HG02763 (cell line): ENCODE results near the gene DOCK7.
"Not testable (repeated sequence)": the region's sequence is repeated elsewhere in the genome, so short reads cannot be mapped to it uniquely, and the experiment has no call there.

Experiments
- ATAC-seq: cut with Tn5 transposase; IDR thresholded peaks from one replicate; pipeline ENCODE4 v1.9.1; 2021; ENCODE audit warnings: mild to moderate bottlenecking, moderate library complexity; ENCODE audit not compliant: unreplicated experiment

The DOCK7 gene

GRCh38 chr1:62698161-62698560 is 10.0 kb upstream of the DOCK7 start:
- not testable (repeated sequence) for ATAC-seq

DNA sequence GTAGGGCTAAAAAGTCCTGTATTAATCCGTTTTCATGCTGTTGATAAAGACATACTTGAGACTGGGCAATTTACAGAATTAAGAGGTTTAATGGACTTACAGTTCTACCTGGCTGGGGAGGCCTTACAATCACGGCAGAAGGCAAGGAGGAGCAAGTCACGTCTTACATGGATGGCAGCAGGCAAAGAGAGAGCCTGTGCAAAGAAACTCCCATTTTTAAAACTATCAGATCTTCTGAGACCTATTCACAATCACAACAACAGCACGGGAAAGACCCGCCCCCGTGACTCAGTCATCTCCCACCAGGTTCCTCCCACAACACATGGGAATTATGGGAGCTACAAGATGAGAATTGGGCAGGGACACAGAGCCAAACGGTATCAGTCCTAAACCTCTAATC is 6.3 kb upstream of the DOCK7 start:
- not testable (repeated sequence) for ATAC-seq

DNA sequence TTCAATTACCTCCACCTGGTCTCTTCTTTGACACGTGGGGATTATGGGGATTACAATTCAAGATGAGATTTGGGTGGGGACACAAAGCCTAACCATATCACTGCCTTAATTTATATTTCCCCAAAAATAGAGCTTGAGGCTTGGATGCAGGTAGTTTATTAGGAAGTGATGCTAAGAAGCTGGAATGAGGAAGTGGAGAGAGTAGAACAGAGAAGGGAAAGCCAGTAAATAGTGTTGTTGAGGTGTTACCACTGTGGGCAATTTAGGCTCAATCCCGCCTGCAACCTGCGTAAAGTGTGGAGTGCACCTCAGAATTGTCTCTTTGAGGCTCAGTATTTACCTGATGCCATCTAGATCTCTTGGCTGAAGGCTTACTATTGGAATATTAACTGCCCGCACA is 4.9 kb upstream of the DOCK7 start:
- no peak for ATAC-seq

DNA sequence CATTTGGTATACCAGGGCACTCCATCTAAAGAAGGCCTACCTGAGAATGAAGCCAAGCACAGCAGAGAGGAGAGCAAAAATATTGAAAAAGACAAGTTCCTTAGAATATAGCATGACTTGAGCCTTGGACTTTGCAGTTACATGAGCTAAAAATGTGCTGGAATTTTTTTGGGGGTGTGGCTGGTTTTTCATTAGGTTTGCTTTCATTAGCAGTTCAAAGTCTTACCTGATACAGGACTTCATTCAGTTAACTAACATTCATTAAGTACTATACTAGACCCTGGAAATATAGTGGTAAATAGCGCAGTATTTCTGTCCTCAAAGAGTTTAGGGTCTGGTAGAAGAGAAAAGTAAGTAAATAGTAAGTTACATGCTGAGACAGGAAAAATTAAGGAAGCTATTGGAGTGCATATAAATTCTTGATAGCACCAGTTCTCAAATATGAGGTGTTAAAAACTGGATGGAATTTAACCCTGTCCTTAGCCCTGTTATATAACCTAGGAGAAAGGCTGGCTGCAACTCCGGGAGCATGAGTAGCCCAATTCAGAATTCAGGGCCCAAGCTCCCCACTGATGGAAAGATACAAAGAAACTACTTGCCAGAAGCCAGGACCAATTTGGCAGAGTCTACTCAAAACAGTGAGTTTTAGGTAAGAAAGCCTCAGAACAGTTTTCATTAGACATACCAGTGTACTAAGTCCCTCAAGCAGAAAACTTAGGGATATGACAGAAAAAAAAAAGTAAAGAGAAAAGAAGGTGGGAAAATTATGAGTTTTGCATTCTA is 3.1 kb upstream of the DOCK7 start:
- no peak for ATAC-seq

GRCh38 chr1:62689524-62689923 is 1.3 kb upstream of the DOCK7 start:
- ATAC-seq = no peak

- peak; percentile 3 for ATAC-seq
These were observed 500 bp upstream of the DOCK7 start for GRCh38 chr1:62688687-62689085.

GRCh38 chr1:62687421-62687902 is 724 bp downstream of the DOCK7 start:
- peak; percentile 27 for ATAC-seq

DNA sequence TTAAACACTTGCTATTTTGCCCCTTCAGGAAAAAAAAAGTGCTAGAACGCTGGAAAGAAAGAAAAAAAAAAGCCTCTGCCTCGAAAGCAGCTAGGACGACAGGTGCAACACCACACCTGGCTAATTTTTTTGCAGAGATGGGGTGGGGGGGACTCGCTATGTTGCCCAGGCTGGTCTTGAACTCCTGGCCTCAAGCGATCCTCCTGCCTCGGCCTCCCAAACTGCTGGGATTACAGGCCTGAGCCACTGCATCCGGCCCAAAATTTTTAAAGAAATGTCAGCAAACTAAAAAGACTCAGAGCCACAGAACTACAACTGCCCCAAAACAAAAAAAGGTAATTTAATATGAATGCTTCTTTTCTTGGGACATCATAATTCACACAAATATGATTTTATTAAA is 1.4 kb downstream of the DOCK7 start:
- ATAC-seq = no peak

GRCh38 chr1:62685431-62685859 is 2.7 kb downstream of the DOCK7 start:
- no peak for ATAC-seq

DNA sequence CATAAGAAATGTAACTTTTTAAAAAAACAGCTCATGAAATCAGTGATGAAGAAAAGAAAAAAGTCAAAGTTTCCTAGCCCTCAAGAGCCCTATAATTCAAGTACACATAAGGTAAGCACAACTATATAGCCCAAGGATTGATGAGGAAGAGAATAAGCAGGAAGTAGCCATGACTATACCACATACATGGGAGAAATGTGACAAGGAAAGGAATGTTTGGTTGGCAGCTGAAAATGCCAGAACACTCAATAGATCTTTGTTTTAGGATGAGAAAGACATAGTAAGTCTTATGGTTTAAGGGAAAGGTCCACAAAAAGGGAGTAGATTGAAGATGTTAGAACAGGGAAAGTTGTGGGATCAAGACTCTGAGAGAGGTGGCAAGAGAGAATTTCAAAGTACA is 5.7 kb downstream of the DOCK7 start:
- no peak for ATAC-seq

- not testable (repeated sequence) for ATAC-seq
These were observed 7.2 kb downstream of the DOCK7 start for GRCh38 chr1:62680992-62681391.

GRCh38 chr1:62677822-62678221 is 10.4 kb downstream of the DOCK7 start:
- not testable (repeated sequence) for ATAC-seq

- no peak for ATAC-seq
These were observed 11.4 kb downstream of the DOCK7 start for GRCh38 chr1:62676611-62677356.

DNA sequence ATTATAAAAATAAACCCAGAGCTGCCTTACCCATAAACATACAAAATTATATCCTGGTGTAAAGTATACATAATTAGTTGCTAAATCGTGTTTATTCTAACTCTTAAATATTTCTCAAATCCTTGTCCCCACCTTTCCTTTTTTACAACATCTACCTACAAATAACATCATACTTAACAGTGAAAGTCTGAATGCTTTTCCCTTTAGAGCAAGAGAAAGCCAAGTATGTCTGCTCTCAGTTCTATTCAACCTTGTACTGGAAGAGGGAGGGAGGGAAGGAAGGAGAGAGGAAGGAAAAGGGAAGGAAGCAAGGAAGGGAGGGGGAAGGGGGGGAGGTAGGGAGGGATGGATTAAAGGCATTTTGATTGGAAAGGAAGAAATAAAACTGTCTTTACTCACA is 14.6 kb downstream of the DOCK7 start:
- ATAC-seq = no peak

GRCh38 chr1:62672029-62672428 is 16.2 kb downstream of the DOCK7 start:
- ATAC-seq = no peak

GRCh38 chr1:62654744-62655143 is 33.4 kb downstream of the DOCK7 start:
- no peak for ATAC-seq

DNA sequence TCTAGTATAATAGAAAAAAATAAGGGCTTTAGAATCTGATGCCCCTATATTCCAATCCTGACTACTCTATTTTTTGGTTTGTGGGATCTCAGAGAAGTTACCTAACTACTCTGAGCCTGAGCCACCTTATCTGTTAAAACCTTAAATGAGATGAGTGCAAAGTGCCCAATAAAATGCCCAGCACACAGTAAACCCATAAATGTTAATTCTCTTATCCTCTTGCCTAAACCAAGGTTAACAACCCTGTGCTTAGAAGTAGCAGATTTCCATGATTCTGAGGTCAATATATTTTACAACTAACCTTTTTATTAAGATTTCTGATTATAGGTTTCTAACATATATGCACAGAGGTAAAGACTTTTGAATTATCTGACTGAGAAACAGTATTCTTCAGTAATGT is 35.8 kb downstream of the DOCK7 start:
- ATAC-seq = no peak

- no peak for ATAC-seq
These were observed 44.9 kb downstream of the DOCK7 start for GRCh38 chr1:62643283-62643682.

DNA sequence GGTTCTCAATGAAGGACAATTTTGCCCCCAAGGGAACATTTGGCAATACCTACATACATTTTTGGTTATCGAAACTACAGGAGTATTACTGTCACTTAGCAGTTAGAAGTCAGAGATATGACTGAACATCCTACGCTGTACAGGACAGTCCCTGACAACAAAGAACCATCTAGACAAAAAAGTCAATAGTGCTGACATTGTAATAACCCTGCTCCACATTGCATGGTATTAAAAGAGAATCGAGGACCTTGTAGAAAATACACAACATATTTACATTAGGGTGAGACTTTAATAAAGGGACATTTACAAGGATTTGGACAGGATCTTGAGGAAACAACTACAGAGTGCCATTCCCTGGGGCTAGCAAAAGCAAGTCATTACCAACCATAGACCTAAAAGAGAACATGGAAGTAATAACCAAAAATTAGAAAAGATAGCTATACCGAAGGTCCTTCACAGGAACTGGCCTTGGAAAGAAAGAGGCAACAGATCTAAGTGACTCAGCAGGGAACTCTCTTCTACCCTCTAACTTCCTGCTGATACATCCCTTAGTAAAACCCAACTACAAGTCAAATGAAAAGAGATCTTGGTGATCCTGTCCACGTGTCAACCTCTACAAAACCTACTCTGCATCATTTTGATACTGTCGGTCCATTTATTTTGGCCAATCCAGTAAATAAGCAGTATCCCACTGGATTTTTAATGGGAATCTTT is 50.6 kb downstream of the DOCK7 start:
- ATAC-seq = no peak

DNA sequence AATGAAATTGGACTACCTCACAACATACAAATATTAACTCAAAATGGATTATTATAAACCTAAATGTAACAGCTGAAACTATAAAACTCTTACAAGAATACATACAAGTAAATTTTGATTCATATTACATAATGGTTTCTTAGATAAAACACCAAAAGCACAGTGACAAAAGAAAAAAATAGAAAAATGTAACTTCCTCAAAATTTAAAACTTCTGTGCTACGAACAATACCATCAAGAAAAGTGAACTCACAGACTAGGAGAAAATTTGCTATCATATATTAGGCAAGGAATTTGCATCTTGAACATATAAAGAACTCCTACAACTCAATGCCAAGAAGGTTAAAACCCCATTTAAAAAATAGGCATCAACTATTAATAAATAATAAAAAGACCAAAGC is 59.7 kb downstream of the DOCK7 start:
- ATAC-seq = no peak

DNA sequence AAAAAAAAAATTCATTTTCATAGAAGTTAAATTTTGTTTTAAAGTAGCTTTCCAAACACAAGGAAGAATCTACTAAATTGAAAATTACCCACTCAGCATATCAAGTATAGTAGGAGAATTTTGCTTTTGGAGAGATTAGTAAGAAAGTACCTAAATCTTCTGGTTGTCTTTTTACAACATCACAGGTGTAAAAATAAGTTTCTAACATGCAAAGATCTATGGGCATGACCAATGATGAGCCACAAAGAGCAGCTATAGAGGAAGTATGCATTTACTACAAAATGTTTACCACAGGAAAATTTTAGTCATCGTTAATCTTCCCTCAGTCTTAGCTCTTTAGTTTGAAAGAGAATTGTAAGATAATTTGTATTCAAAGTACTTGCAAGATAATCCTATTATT is 62.8 kb downstream of the DOCK7 start:
- no peak for ATAC-seq

GRCh38 chr1:62621907-62622306 is 66.3 kb downstream of the DOCK7 start:
- ATAC-seq = peak; percentile 92
